NOMO-1 (cell line): ENCODE results near the gene ZNF205.
"Not testable (repeated sequence)": the region's sequence is repeated elsewhere in the genome, so short reads cannot be mapped to it uniquely, and the experiment has no call there.

Experiments
- DNase-seq, 2 experiments: peaks; one replicate each; lab custom pipeline; 2025; ENCODE audit not compliant: unreplicated experiment in 2 of 2; lab: John Stamatoyannopoulos, UW

ZNF205 gene

DNA sequence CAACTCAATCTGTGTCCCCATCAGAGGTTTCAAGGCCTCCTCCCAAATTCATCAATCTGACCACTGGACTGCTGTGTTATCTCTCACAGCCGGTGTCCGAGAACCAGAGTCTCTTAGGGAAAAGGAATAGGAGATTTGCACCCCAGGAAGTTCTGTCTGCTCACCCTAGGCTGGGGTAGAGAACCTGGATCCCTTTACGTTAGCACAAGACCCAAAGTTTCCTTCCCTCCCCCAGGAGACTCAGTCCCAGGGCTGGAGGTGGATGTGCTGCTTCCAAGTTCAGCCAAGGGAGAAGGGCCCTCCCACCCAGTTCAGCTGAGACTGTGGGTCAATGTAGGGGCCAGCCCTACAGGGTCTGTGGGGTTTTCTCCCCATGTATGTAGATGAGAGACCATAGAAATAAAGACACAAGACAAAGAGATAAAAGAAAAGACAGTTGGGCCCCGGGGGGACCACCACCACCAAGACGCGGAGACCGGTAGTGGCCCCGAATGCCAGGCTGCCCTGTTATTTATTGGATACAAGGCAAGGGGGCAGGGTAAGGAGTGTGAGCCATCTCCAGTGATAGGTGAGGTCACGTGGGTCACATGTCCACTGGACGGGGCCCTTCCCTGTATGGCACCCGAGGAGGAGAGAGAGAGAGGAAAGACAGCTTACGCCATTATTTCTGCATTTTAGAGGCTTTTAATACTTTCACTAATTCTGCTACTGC lies 52.9 kb downstream of the ZNF205 start:
- no peak for DNase-seq

- DNase-seq, result no peak
These were observed 54.1 kb downstream of the ZNF205 start for GRCh38 chr16:3166505-3166886.

DNA sequence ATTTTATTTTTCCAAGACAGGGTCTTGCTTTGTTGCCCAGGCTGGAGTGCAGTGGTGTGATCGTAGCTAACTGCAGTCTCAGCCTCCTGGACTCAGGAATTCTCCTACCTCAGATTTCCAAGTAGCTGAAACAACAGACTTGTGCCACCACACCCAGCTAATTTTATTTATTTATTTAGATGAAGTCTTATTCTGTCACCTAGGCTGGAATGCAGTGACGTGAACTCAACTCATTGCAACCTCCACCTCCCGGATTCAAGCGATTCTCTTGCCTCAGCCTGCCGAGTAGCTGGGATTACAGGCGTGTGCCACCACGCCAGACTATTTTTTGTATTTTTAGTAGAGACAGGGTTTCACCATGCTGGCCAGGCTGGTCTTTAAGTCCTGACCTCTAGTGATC lies 56.3 kb downstream of the ZNF205 start:
- DNase-seq, result not testable (repeated sequence)
